Esophagus squamous epithelium (tissue), 4 donors: Measurements from ENCODE around the gene SPECC1.

ENCODE experiments used
- POLR2A ChIP-seq, 4 donors: fragments of 450-650 bp; IDR thresholded peaks; one replicate each; pipeline ENCODE4 v1.6.1; 2017; ENCODE audit warnings: antibody characterized with exemption in 4 of 4, mild to moderate bottlenecking in 4 of 4, moderate library complexity in 3 of 4
- TF ChIP-seq, protein P1 (sequence below), 6 experiments: fragments of 450-650 bp in 4 of 6; fragments of 200-600 bp in 2 of 6; sonication (generic) in 2 of 6; IDR thresholded peaks; one replicate each; pipeline ENCODE4 v1.5.1; 2016 to 2019; ENCODE audit warnings: antibody characterized with exemption in 6 of 6, mild to moderate bottlenecking in 4 of 6, moderate library complexity in 4 of 6

DNA sequence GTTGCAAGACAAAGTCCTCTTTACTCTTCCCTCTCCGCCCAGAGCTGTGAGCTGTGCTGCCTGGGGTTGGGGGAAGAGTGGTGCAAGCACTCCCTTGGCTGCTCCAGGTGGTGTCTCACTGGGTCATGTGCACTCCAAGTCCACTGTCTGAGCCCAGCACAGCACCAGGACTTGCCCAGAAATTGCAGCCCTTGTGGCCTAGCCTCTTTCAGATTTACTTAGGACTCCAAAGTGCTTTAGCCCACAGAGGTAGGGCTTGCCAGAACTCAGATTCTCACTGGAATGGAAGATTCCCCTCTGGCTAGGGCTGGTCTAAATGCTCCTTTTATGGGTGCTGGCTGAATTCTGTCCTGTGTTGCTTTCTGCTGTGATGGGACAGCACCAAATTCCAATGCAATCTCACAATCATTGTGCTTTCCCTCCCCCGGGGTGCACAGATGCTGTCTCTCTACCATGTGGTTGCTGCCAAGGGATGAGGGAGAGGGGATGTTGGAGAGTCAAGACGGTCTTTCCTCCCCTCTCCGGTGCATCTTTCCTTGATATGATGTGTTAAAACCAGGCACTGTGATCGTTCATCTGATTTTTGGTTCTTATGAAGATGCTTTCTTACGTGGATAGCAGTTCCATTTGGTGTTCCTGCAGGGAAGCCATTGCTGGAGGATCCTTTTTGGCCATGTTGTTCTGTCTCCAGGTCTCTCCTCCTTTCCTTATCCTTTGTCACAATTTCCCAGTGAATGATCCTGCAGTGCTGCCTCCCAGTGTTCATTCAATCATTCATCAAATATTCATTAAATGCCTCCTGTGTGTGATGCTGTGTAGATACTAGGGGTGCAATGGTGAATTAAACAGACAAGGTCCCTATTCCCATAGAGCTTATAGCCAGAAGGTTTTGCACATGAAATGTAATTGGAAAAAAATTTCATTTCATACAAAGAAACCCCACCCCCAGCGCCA, 216.3 kb downstream of the SPECC1 start:
- TF ChIP-seq, protein P1, sequence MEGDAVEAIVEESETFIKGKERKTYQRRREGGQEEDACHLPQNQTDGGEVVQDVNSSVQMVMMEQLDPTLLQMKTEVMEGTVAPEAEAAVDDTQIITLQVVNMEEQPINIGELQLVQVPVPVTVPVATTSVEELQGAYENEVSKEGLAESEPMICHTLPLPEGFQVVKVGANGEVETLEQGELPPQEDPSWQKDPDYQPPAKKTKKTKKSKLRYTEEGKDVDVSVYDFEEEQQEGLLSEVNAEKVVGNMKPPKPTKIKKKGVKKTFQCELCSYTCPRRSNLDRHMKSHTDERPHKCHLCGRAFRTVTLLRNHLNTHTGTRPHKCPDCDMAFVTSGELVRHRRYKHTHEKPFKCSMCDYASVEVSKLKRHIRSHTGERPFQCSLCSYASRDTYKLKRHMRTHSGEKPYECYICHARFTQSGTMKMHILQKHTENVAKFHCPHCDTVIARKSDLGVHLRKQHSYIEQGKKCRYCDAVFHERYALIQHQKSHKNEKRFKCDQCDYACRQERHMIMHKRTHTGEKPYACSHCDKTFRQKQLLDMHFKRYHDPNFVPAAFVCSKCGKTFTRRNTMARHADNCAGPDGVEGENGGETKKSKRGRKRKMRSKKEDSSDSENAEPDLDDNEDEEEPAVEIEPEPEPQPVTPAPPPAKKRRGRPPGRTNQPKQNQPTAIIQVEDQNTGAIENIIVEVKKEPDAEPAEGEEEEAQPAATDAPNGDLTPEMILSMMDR (IDR thresholded peaks at IDR 0.05): no peak
- no peak for TF ChIP-seq POLR2A (IDR thresholded peaks at IDR 0.05)
